Activated CD4-positive, alpha-beta T cell treated with anti-CD3 and anti-CD28 coated beads, Interleukin-2, amount 50 U/mL, for 4 hours (primary cell): ENCODE results near the gene RNF225.
"Not testable (repeated sequence)": the region's sequence is repeated elsewhere in the genome, so short reads cannot be mapped to it uniquely, and the experiment has no call there.

Source experiments
- DNase-seq, 2 experiments: peaks; one replicate each; pipeline ENCODE4 v3.0.0-alpha.2; 2020

Gene RNF225

GRCh38 chr19:58387338-58388174 is 7.9 kb upstream of the RNF225 start:
- DNase-seq, result no peak

- no peak for DNase-seq
These were observed 7.3 kb upstream of the RNF225 start for GRCh38 chr19:58388175-58388526.

- DNase-seq, result no peak
These were observed 2.3 kb upstream of the RNF225 start for GRCh38 chr19:58392945-58393724.

DNA sequence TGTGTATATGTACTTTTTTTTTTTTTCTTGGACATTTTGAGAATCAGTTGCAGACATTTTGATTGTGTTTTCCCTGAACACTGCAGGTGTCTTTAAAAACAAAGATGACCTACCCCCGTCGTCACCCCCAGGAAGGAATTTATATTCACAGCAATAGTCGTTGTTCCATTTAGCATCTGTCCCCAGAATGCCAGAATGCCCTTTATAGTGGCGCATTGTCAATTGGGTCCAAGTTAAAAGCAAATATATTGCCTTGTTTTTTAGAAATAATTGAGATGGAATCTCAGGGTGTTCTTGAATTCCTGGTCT is 1.8 kb upstream of the RNF225 start:
- no peak for DNase-seq

- no peak for DNase-seq
These were observed 636 bp upstream of the RNF225 start for GRCh38 chr19:58394821-58395219.

DNA sequence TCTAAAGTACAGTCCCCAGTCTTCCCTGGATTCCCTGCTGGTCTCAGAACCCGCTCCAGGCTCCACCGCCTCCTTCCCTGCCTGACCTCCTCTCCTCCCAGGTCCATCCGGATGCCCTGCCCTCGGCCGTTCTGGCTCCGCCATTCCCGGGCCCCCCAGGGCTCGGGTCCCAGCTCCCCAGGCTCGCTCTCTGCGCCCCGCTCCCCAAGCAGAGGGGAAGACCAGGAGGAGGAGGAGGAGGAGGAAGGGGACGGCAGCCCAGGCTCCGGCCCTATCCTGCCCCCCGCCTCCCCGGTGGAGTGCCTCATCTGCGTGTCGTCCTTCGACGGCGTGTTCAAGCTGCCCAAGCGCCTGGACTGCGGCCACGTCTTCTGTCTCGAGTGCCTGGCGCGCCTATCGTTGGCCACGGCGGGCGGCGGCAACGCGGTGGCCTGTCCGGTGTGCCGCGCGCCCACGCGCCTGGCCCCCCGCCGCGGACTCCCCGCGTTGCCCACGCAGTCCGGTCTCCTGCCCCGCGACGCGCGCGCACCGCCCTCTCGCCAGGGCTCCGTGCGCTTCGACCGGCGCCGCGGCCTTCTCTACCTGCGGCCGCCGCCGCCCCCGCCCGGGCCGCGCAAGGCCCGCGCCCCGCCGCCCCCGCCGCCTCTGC is 647 bp downstream of the RNF225 start:
- peak in 1 of 2 experiments; percentile 8 for DNase-seq

- no peak for DNase-seq
These were observed 1.5 kb downstream of the RNF225 start for GRCh38 chr19:58396691-58397532.

- no peak for DNase-seq
These were observed 2.1 kb downstream of the RNF225 start for GRCh38 chr19:58397533-58398037.

DNA sequence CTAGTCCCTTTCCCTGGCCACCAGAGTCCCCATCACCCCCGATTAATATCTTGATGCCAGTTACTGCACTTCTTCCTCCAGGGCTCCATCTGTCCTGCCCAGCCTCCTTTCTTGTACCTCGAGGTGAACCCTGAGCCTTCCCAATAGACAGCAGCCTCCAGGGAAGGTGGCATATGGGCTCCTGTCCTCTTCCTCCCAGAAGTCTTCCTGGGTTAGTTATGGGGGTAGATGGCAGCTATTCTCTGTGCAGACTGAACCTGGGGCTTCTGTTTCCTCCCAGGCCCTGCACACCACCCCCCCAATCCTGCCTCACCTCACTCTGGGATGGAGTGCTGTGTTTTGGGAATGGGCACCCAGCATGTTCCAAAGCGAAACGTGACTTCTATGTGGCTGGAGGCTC is 2.6 kb downstream of the RNF225 start:
- no peak for DNase-seq

GRCh38 chr19:58398545-58398944 is 3.1 kb downstream of the RNF225 start:
- no peak for DNase-seq

DNA sequence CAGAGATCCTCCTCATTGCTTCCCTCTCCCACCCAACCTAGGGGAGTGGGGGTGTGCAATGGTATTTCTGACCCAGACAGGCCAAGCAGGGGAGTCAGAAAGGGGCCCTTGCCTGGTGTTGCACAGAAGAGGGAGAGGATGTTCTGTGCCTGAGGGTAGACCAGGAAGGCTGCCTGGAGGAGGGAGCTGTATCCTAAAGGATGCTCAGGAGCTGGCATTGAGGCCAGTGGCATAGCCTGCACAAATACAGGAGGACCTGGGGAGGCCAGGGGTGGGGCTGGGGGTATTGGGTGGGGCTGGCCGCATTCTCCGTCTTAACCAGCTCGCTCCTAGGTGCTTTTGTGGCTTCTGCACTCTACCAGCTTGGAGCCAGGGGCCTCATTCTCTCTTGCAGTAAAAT is 4.4 kb downstream of the RNF225 start:
- no peak for DNase-seq

DNA sequence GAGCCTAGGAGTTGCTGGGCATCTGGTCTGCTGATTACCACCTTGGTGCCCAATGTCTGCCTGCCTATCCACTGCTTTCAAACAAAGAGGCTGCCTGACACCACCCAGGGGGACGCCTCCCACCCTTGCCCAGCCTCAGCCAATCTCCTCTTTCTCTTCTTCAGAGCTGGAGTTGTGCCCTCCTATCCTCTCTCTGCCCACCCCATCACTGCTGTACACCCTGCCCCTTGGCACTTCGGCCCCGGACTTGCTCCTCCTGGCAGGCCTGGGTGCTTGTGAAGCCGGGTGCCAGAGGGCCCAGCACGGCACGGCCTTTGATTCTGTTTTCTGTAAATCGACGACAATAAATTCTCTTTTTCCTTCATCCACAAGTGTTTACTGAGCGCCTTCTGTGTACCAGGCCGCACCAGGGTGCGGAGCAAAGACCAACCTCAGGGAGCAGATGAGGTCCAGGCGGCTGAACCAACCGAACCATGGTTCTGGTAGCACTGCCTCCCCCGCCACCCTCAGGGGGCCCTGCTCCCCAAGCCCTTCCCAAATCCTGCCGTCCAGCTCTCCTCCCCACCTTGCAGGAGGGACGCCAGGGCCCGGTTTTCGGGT is 5.0 kb downstream of the RNF225 start:
- no peak for DNase-seq

DNA sequence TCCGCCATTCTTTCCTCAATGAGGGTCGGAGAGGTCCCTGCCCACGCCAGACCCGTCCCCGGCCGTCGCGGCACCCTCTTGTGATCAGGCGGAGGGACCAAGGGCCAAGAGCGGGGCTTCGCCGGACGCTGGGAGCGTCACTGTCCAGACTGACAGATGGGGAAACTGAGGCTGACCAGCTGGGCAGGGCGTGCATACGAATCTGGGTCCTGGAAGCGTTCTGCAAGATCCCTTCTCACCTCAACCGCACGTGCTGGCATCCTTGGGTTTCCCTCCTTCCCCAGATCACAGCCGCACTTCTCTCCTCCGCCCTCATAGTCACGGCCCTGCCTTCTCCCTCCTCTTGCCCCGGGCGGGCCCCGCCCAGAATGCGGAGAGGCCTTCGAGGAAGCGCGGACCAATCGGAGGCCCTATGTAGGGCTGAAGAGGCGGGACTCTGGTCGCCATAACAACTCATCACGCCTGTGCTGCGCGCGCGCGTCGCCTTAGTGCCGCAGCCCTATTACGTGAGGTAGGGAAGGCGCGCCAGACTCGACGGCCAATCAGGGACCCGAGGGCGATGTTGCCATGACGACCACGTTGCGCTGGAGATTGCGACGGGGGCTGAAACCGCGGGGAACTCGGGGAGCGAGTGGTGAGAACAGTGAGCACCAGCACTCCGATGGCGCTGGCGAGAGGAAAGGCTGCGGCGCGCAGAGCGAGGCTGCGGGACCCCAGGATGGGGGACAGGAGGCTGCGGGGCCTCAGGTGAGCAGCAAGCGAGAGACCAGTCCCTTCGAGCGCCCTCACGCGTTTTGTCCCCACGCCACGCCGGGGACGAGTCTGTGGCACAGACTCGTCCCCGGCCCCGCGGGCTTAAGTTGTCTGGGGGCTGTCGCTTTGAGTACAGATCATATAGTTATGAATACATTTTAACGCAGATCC is 5.7 kb downstream of the RNF225 start:
- DNase-seq, result peak; percentile 99

DNA sequence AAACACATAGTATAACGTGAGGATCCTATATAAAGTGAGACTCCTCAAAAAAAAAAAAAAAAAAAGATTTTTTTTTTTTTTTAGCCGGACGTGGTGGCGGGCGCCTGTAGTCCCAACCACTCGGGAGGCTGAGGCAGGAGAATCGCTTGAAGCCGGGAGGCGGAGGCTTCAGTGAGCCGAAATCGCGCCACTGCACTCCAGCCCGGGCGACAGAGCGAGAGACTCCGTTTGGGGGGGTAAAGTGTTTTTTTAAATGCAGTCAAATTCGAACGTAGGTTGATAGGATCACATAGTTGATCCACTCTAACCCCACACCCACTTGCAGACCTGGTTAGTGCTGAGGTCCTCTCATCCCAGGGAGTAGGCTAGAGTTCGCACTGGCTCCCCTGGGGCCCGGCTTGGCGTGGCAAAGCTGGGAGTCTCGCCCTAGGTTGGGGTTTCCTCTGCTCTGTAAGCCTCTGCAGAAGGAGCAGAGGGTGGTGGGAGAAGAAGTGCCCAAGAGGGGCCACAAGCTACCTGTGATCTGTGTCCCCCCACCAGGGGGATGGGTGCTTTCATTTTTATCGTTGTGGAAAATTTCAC is 6.5 kb downstream of the RNF225 start:
- no peak for DNase-seq

DNA sequence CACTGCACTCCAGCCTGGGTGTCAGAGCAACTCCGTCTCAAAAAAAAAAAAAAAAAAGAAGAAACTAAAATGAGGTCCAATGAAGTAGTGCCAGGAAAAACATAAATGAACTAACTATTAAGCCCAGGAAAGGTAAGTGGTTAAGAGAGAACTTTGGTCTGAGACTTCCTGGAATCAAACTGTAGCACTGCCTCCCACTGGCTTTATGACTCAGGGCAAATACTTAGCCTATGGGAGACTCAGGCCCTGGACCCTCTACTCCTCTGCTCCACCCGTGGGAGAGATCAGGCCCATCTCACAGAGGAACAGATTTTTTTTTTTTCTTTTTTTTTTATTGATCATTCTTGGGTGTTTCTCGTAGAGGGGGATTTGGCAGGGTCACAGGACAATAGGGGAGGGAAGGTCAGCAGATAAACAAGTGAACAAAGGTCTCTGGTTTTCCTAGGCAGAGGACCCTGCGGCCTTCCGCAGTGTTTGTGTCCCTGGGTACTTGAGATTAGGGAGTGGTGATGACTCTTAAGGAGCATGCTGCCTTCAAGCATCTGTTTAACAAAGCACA is 8.5 kb downstream of the RNF225 start:
- DNase-seq, result not testable (repeated sequence)

GRCh38 chr19:58406818-58407657 is 11.6 kb downstream of the RNF225 start:
- no peak for DNase-seq

DNA sequence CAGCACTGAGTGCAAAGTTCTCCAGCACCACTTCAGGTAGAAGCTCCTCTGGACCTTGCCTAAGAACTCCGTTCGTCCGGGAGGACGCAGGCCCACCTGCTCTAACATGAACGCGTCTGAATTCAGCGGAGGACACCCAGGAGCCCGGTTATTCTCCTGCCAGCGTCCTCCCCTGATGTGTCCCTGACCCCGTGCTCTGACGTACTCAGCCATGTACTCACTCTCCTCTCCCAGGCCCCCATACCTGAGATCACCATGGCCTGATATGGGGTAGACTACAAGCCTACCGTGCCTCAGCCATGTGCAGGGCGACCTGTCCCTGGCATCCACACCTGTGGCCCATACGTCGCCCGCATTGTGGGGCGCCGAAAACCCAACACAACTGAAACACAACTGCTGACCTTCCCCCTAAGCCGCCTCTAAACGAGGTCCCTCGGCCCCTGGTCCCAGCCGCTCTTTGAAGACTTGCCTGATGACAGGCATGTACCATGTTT is 12.2 kb downstream of the RNF225 start:
- DNase-seq, result no peak

- peak; percentile 92 to 94 for DNase-seq
These were observed 12.9 kb downstream of the RNF225 start, which contains the start of gene ZNF584 for GRCh38 chr19:58408152-58409009. Gene ZNF584, plus strand, starts transcription at chr19:58408649. Its CDS starts 499 bp downstream, at chr19:58409148.
